ENCODE data around the gene ZFYVE9. TPM values are rescaled to one million over a fixed set of nuclear protein-coding genes. Genes with fewer than 3 reads are reported as not detected.

The ZFYVE9 gene
- total and polyA plus RNA-seq, 2 of the 13 experiments (the other 11 are each of a cell fraction or from before 2014, with no cell fraction given) = 9.2 to 19.8 TPM

GRCh38 chr1:52159033-52159789, 17.3 kb downstream of the ZFYVE9 start (continued):
- TF ChIP-seq ZHX1 (CRISPR knock-in tag; IDR thresholded peaks at IDR 0.05; ENCODE audit: low read depth) = no peak

GRCh38 chr1:52162947-52163346, 21.1 kb downstream of the ZFYVE9 start:
- no TSS peak for BruUV-seq (replicated peaks)
- in situ Hi-C loops (cut with HindIII; ENCODE audit: extremely low pct_ligation_motif_present, low pct_unique_long_range_greater_than_20kb) (no loop called here), intact Hi-C loops (cut with micrococcal nuclease; ENCODE audit: unreplicated experiment) (no loop called here)
- WGBS (ENCODE audit: low lambda C conversion rate) = 96% methylated on average over 2 of the region's 2 CpGs
- peaks cover 0 to 11% of the 10 kb centered on the region in 2 experiments; a peak in 1 of 5 replicates for H3K36me3 ChIP-seq (replicated peaks in 1 of 2; ENCODE audit: control insufficient read depth in 1 of 2, insufficient read depth in 2 of 2, low read length in 2 of 2)
- no peak for TF ChIP-seq ZNF251 (CRISPR knock-in tag; IDR thresholded peaks at IDR 0.05)
- TF ChIP-seq SSRP1 (CRISPR knock-in tag; IDR thresholded peaks at IDR 0.05) = no peak
- no peak for TF ChIP-seq GPBP1L1 (CRISPR knock-in tag; IDR thresholded peaks at IDR 0.05)
- no peak for TF ChIP-seq RCOR2 (CRISPR knock-in tag; IDR thresholded peaks at IDR 0.05)
- TF ChIP-seq ZFX (CRISPR knock-in tag; IDR thresholded peaks at IDR 0.05; ENCODE audit: low read depth) = no peak
- no peak for TF ChIP-seq NCOR1 (IDR thresholded peaks at IDR 0.05; ENCODE audit: borderline replicate concordance, low read length)
- no peak for TF ChIP-seq ISL2 (CRISPR knock-in tag; IDR thresholded peaks at IDR 0.05)
- no peak for TF ChIP-seq ZNF281 (CRISPR knock-in tag; IDR thresholded peaks at IDR 0.05; ENCODE audit: borderline replicate concordance)
- no peak for TF ChIP-seq CAMTA2 (CRISPR knock-in tag; IDR thresholded peaks at IDR 0.05; ENCODE audit: borderline replicate concordance)
- no peak for TF ChIP-seq SMYD3 (CRISPR knock-in tag; IDR thresholded peaks at IDR 0.05)
- TF ChIP-seq PITX1 (CRISPR knock-in tag; IDR thresholded peaks at IDR 0.05) = no peak
- no peak for TF ChIP-seq SATB2 (CRISPR knock-in tag; IDR thresholded peaks at IDR 0.05)
- TF ChIP-seq SP4 (CRISPR knock-in tag; IDR thresholded peaks at IDR 0.05) = no peak
- TF ChIP-seq ZNF788 (CRISPR knock-in tag; IDR thresholded peaks at IDR 0.05; ENCODE audit: borderline replicate concordance) = no peak
- H3K27me3 ChIP-seq (ENCODE audit: control insufficient read depth in 1 of 2, insufficient read depth in 2 of 2, low read length in 2 of 2) = no peaks in the 10 kb centered on the region
- H3K27ac ChIP-seq (ENCODE audit: extremely low read length, insufficient read depth, low read length) = no peak overlapping the region
- ATAC-seq (no peak), DNase-seq (ENCODE audit: low spot score) (no peak), FAIRE-seq (no peak)
- no peak overlapping the region for H3K4me2 ChIP-seq (ENCODE audit: low read depth, low read length)
- no peak overlapping the region for H3K9ac ChIP-seq (ENCODE audit: insufficient read depth, low read depth, low read length)
- ChIA-PET POLR2A (no interaction called here), CTCF (ENCODE audit: low intra/inter-chr PET ratio, low total read pairs) (no interaction called here)
- H4K20me1 ChIP-seq (ENCODE audit: insufficient read depth, low read length) = peaks cover 11% of the 10 kb centered on the region; the same call in 1 of the 2 replicates
- H3K4me3 ChIP-seq (replicated peaks in 1 of 3; ENCODE audit: insufficient read depth in 1 of 3, low read depth in 2 of 3, low read length in 3 of 3) = no peak overlapping the region
- no peaks in the 10 kb centered on the region for H3K9me3 ChIP-seq (ENCODE audit: low read length)
- H2AFZ ChIP-seq (ENCODE audit: low read length) = no peak overlapping the region
- peaks cover 49% of the 10 kb centered on the region for H3K79me2 ChIP-seq (ENCODE audit: insufficient read depth, low read length)
- H3K4me1 ChIP-seq (ENCODE audit: insufficient read depth, low read length) = peaks cover 16% of the 10 kb centered on the region

Measured in HepG2 (cell line).